Mesenchymal stem cell (in vitro differentiated cells and primary cell): ENCODE measurements around the gene MMP23B.

Source experiments
- DNase-seq: peaks from one replicate; pipeline ENCODE4 v3.0.0-alpha.2; 2013
- H2AFZ ChIP-seq: one replicate; pipeline ENCODE4 v1.6.1; 2013; ENCODE audit warnings: low read depth, mild to moderate bottlenecking, control low read depth, inconsistent platforms, low read length, moderate library complexity
- H2AK5ac ChIP-seq: 2 replicates; pipeline ENCODE4 v1.6.1; 2013; ENCODE audit warnings: low read length, moderate library complexity, mild to moderate bottlenecking, inconsistent platforms; ENCODE audit not compliant: severe bottlenecking
- H2BK120ac ChIP-seq: one replicate; pipeline ENCODE4 v1.6.1; 2013; ENCODE audit warnings: low read depth, mild to moderate bottlenecking, inconsistent platforms, low read length, moderate library complexity
- H2BK12ac ChIP-seq, 2 experiments: one replicate each; pipeline ENCODE4 v1.6.1; 2013; ENCODE audit warnings: inconsistent platforms in 2 of 2, low read length in 2 of 2, mild to moderate bottlenecking in 2 of 2, moderate library complexity in 2 of 2, control low read depth in 1 of 2
- H2BK15ac ChIP-seq: one replicate; pipeline ENCODE4 v1.6.1; 2013; ENCODE audit warnings: mild to moderate bottlenecking, low read depth, inconsistent platforms; ENCODE audit not compliant: poor library complexity, severe bottlenecking
- H2BK5ac ChIP-seq: 2 replicates; pipeline ENCODE4 v1.6.1; 2013; ENCODE audit warnings: low read depth, mild to moderate bottlenecking, low read length, control low read depth, inconsistent platforms; ENCODE audit not compliant: poor library complexity, severe bottlenecking
- H3K14ac ChIP-seq, 2 experiments: one replicate each; pipeline ENCODE4 v1.6.1; 2013; ENCODE audit warnings: inconsistent platforms in 2 of 2, low read length in 2 of 2, control low read depth in 1 of 2, mild to moderate bottlenecking in 1 of 2, moderate library complexity in 1 of 2
- H3K18ac ChIP-seq, 2 experiments: one replicate each; pipeline ENCODE4 v1.6.1; 2013; ENCODE audit warnings: inconsistent platforms in 2 of 2, low read length in 2 of 2, control low read depth in 1 of 2, low read depth in 1 of 2, mild to moderate bottlenecking in 1 of 2
- H3K23ac ChIP-seq, 2 experiments: one replicate each; pipeline ENCODE4 v1.6.1; 2013; ENCODE audit warnings: inconsistent platforms in 2 of 2, low read length in 2 of 2, mild to moderate bottlenecking in 2 of 2, moderate library complexity in 2 of 2, control low read depth in 1 of 2
- H3K27ac ChIP-seq: 2 replicates; pipeline ENCODE4 v1.5.1; 2013; ENCODE audit warnings: mild to moderate bottlenecking, moderate library complexity, low read length, control low read depth, inconsistent platforms; ENCODE audit not compliant: poor library complexity, severe bottlenecking
- H3K27me3 ChIP-seq, 2 experiments: 2 replicates each; pipeline versions ENCODE4 v1.6.1 to v1.7.0; 2013; ENCODE audit warnings: low read length in 2 of 2, mild to moderate bottlenecking in 2 of 2, moderate library complexity in 2 of 2, control low read depth in 1 of 2, inconsistent platforms in 1 of 2; ENCODE audit not compliant: control insufficient read depth in 1 of 2, insufficient read depth in 1 of 2
- H3K36me3 ChIP-seq, 2 experiments: 2 replicates each; pipeline versions ENCODE4 v1.6.1 to v1.7.0; 2013; ENCODE audit warnings: low read length in 2 of 2, control low read depth in 1 of 2, inconsistent platforms in 1 of 2, low read depth in 1 of 2, mild to moderate bottlenecking in 1 of 2; ENCODE audit not compliant: insufficient read depth in 2 of 2, control insufficient read depth in 1 of 2
- H3K4ac ChIP-seq, 2 experiments: one replicate each; pipeline ENCODE4 v1.6.1; 2013; ENCODE audit warnings: inconsistent platforms in 2 of 2, low read length in 2 of 2, mild to moderate bottlenecking in 2 of 2, moderate library complexity in 2 of 2, control low read depth in 1 of 2, low read depth in 1 of 2
- H3K4me1 ChIP-seq: 2 replicates; pipeline ENCODE4 v1.6.1; 2013; ENCODE audit warnings: low read depth, low read length, control low read depth; ENCODE audit not compliant: control insufficient read depth, insufficient read depth
- H3K4me2 ChIP-seq: 2 replicates; pipeline ENCODE4 v1.6.1; 2013; ENCODE audit warnings: low read length, mild to moderate bottlenecking, inconsistent platforms; ENCODE audit not compliant: poor library complexity, severe bottlenecking
- H3K4me3 ChIP-seq, 2 experiments: 2 replicates each; pipeline versions ENCODE4 v1.5.1 to v1.7.0; 2013; ENCODE audit warnings: low read length in 2 of 2, mild to moderate bottlenecking in 2 of 2, control low read depth in 1 of 2, low read depth in 1 of 2; ENCODE audit not compliant: insufficient read depth in 1 of 2
- H3K79me1 ChIP-seq: replicated peaks from 2 replicates; pipeline ENCODE4 v1.6.1; 2013; ENCODE audit warnings: mild to moderate bottlenecking, control low read depth, low read length, inconsistent platforms; ENCODE audit not compliant: poor library complexity, severe bottlenecking
- H3K9ac ChIP-seq: 2 replicates; pipeline ENCODE4 v1.7.0; 2013; ENCODE audit warnings: mild to moderate bottlenecking, low read length, moderate library complexity
- H3K9me3 ChIP-seq: 2 replicates; pipeline ENCODE4 v1.7.0; 2013; ENCODE audit warnings: mild to moderate bottlenecking, low read length; ENCODE audit not compliant: control insufficient read depth
- H4K8ac ChIP-seq: one replicate; pipeline ENCODE4 v1.6.1; 2013; ENCODE audit warnings: inconsistent platforms, mild to moderate bottlenecking, low read length, moderate library complexity
- H4K91ac ChIP-seq: one replicate; pipeline ENCODE4 v1.6.1; 2013; ENCODE audit warnings: mild to moderate bottlenecking, low read length, inconsistent platforms
- WGBS: methylation state at CpG from one replicate; pipeline ENCODE4 v1.1.7; 2013; ENCODE audit warnings: mixed read lengths; 5-methylcytosine and 5-hydroxymethylcytosine counted together

Gene MMP23B

DNA sequence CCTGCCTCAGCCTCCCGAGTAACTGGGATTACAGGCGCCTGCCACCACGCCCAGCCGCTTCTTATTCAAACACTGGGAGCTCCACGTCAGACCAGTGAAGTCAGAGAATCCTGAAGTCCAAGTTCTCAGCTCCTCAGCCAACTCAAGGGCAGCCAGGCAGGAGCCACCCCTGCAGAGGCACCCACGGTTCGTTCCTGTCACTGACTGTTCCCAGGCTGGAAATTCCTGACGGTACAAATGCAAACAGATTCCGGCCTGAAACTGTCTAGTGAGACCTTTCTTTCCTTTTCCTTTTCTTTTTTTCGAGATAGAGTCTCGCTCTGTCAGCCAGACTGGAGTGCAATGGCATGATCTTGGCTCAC is 48.9 kb downstream of the MMP23B start:
- no peak overlapping the region for H3K23ac ChIP-seq
- H3K4me1 ChIP-seq = peaks cover 25% of the 10 kb centered on the region
- no peak overlapping the region for H3K4me2 ChIP-seq
- no peak overlapping the region for H3K9ac ChIP-seq
- no peaks in the 10 kb centered on the region for H3K27me3 ChIP-seq
- no peak overlapping the region for H3K27ac ChIP-seq
- no peak overlapping the region for H3K18ac ChIP-seq
- no peak overlapping the region for H3K4me3 ChIP-seq
- H4K8ac ChIP-seq = no peak overlapping the region
- no peak overlapping the region for H3K4ac ChIP-seq
- 83% methylated on average over 11 of the region's 11 CpGs for WGBS
- no peak overlapping the region for H2AFZ ChIP-seq
- peak; percentile 23 for DNase-seq
- peaks cover 40% of the 10 kb centered on the region for H3K79me1 ChIP-seq
- no peak overlapping the region for H4K91ac ChIP-seq
- no peak overlapping the region for H2BK120ac ChIP-seq
- H3K36me3 ChIP-seq = peaks cover 9 to 37% of the 10 kb centered on the region in 2 experiments
- no peak overlapping the region for H2AK5ac ChIP-seq
- no peaks in the 10 kb centered on the region for H3K9me3 ChIP-seq
- no peak overlapping the region for H3K14ac ChIP-seq
- H2BK12ac ChIP-seq = no peak overlapping the region
- H2BK5ac ChIP-seq = no peak overlapping the region
- no peak overlapping the region for H2BK15ac ChIP-seq

DNA sequence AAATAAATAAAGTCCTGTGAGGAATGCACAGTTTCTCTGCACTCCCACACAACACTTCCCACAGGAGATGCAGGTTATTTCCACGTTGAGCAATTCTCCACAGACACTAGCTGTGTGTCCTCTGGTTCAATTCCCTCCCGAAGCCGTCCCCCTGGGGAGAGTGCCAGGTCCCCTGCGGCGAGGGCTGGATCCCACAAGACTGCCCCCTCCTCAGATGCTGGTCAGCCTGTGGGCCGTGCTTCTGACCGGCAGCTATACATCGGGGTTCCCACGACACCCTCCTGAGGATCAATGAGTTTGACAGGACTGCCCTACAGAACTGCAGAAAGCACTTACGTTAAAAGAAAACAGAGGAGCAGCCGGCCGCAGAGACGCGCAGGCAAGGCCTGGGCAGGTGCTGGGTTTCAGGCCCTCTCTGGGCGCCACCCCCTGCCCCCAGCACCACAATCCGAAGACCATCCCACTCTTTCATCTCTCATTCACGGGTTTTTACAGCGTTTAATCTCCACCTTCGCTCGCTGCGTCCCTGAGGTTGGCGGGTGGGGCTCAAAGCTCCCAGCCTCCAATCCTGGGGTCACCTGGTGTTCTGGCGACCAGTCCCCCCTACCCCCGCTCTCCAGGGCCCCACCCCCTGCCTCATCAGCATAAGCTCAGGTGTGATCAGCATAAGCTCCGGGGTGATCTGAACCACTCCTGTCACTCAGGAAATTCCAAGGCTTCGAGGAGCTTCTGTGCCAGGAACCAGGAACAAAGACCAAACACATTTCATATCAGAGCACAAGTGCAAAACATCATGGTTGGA is 51.3 kb downstream of the MMP23B start:
- Histone ChIP-seq H3K9me3 (no peaks in the 10 kb centered on the region), H3K36me3 (peaks cover 15 to 35% of the 10 kb centered on the region in 2 experiments), H2BK15ac (no peak overlapping the region), H4K8ac (no peak overlapping the region), H3K27me3 (no peaks in the 10 kb centered on the region), H2AK5ac (no peak overlapping the region), H3K14ac (no peak overlapping the region), H4K91ac (no peak overlapping the region), H3K4me2 (no peak overlapping the region), H2AFZ (no peak overlapping the region), H3K23ac (no peak overlapping the region), H3K4me1 (peaks cover 24% of the 10 kb centered on the region), H3K18ac (no peak overlapping the region), H2BK5ac (no peak overlapping the region), H3K9ac (no peak overlapping the region), H2BK120ac (no peak overlapping the region), H3K27ac (no peak overlapping the region), H2BK12ac (no peak overlapping the region), H3K4me3 (no peak overlapping the region), H3K4ac (no peak overlapping the region), H3K79me1 (peaks cover 39% of the 10 kb centered on the region)
- WGBS = 86% methylated on average over 26 of the region's 26 CpGs
- DNase-seq = no peak
